Measurements from ENCODE around the gene ARCN1. TPM values are rescaled to one million over a fixed set of nuclear protein-coding genes. Genes with fewer than 3 reads are reported as not detected.

Gene ARCN1
- total and polyA plus RNA-seq, 9 of the 15 experiments (the other 6 are each of a cell fraction or from before 2014, with no cell fraction given) = 30.0 to 224 (median 76.4) TPM

- TF ChIP-seq MTA2 (IDR thresholded peaks at IDR 0.05; ENCODE audit: low read depth) (peak; percentile 8; the same call in 1 of the 2 replicates), ZNF699 (CRISPR knock-in tag; IDR thresholded peaks at IDR 0.05; ENCODE audit: insufficient replicate concordance) (no peak), NKRF (IDR thresholded peaks at IDR 0.05; ENCODE audit: borderline replicate concordance) (0 out of 2 replicates have a peak, but pooled peaks have one; percentile 46), SAFB2 (IDR thresholded peaks at IDR 0.05; ENCODE audit: borderline replicate concordance, low read depth, low read length, severe bottlenecking) (no peak), CAMTA2 (CRISPR knock-in tag; conservative IDR thresholded peaks at IDR 0.05) (no peak), POLR3A (IDR thresholded peaks at IDR 0.05; ENCODE audit: borderline replicate concordance, extremely low read depth, insufficient read depth, insufficient read length) (no peak), HDAC2 (IDR thresholded peaks at IDR 0.05) (0 out of 2 replicates have a peak, but pooled peaks have one; percentile 45), KDM1A (IDR thresholded peaks at IDR 0.05) (peak in 1 of 2 experiments; percentile 36; a peak in 1 of 4 replicates), ERF (CRISPR knock-in tag; IDR thresholded peaks at IDR 0.05) (no peak), ZFP36 (IDR thresholded peaks at IDR 0.05; ENCODE audit: low read depth, low read length, partially characterized antibody) (no peak), PCBP2 (IDR thresholded peaks at IDR 0.05; ENCODE audit: low read depth, low read length, poor library complexity, severe bottlenecking) (peak; percentile 57), CHCHD3 (CRISPR knock-in tag; IDR thresholded peaks at IDR 0.05) (no peak), CCAR2 (IDR thresholded peaks at IDR 0.05; ENCODE audit: low read depth, low read length) (no peak), SIRT6 (IDR thresholded peaks at IDR 0.05; ENCODE audit: low read depth, low read length) (no peak), ZNF316 (IDR thresholded peaks at IDR 0.05) (no peak), ZNF263 (CRISPR knock-in tag; IDR thresholded peaks at IDR 0.05; ENCODE audit: borderline replicate concordance) (peak; percentile 51; the same call in 1 of the 2 replicates), PHF20 (IDR thresholded peaks at IDR 0.05; ENCODE audit: partially characterized antibody) (peak; percentile 61), ZNF41 (CRISPR knock-in tag; conservative IDR thresholded peaks at IDR 0.05) (no peak), ZNF592 (IDR thresholded peaks at IDR 0.05) (peak; percentile 82), ZNF197 (CRISPR knock-in tag; IDR thresholded peaks at IDR 0.05; ENCODE audit: low read depth) (no peak), HMG20B (CRISPR knock-in tag; IDR thresholded peaks at IDR 0.05) (no peak)
Measured at GRCh38 chr11:118530683-118531596, 41.3 kb upstream of the ARCN1 start, which contains the start of gene TMEM25 (continued).

All from K562 (cell line).